ENCODE measurements around the gene MED14.
"Not testable (repeated sequence)": the region's sequence is repeated elsewhere in the genome, so short reads cannot be mapped to it uniquely, and the experiment has no call there.

DNA sequence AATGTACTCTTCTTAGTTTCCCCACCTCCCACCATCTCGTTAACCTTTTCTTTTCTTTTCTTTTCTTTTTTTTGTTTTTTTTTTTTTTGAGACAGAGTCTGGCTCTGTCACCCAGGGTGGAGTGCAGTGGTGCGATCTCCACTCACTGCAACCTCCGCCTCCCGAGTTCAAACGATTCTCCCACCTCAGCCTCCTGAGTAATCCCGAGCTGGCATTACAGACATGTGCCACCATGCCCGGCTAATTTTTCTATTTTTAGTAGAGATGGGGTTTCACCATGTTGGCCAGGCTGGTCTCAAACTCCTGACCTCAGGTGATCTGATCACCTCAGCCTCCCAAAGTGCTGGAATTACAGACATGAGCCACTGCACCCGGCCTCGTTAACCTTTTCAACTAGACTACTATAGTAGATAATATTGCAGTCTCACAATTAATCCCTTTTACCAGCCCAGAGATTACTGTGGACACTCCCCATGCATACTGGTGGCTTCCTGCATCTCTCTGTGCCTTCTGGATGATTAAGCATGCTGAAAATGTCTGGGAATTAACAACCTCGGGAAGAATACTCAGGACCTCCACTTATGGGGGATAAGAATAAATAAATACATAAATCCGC, 47.4 kb upstream of the MED14 start:
- TF ChIP-seq, protein P1, sequence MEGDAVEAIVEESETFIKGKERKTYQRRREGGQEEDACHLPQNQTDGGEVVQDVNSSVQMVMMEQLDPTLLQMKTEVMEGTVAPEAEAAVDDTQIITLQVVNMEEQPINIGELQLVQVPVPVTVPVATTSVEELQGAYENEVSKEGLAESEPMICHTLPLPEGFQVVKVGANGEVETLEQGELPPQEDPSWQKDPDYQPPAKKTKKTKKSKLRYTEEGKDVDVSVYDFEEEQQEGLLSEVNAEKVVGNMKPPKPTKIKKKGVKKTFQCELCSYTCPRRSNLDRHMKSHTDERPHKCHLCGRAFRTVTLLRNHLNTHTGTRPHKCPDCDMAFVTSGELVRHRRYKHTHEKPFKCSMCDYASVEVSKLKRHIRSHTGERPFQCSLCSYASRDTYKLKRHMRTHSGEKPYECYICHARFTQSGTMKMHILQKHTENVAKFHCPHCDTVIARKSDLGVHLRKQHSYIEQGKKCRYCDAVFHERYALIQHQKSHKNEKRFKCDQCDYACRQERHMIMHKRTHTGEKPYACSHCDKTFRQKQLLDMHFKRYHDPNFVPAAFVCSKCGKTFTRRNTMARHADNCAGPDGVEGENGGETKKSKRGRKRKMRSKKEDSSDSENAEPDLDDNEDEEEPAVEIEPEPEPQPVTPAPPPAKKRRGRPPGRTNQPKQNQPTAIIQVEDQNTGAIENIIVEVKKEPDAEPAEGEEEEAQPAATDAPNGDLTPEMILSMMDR (IDR thresholded peaks at IDR 0.05 in 8 of 11, conservative IDR thresholded peaks at IDR 0.05 in 3 of 11): not testable (repeated sequence)
- not testable (repeated sequence) for TF ChIP-seq POLR2AphosphoS5 (IDR thresholded peaks at IDR 0.05)

Measured in spleen (tissue), 7 donors.